Prostate gland (tissue), 2 donors: ENCODE data around the gene CYTH4.

Experiments
- CTCF ChIP-seq, 4 experiments: fragments of 200-600 bp in 2 of 4; fragments of 450-650 bp in 2 of 4; sonication (generic) in 2 of 4; IDR thresholded peaks; 1 replicate in 3 of 4; 2 replicates in 1 of 4; pipeline ENCODE4 v1.5.1; 2016 to 2019; ENCODE audit warnings: antibody characterized with exemption in 4 of 4, mild to moderate bottlenecking in 2 of 4, moderate library complexity in 2 of 4
- POLR2A ChIP-seq: fragments of 450-650 bp; IDR thresholded peaks from one replicate; pipeline ENCODE4 v1.6.1; 2016; ENCODE audit warnings: antibody characterized with exemption, mild to moderate bottlenecking
- POLR2AphosphoS5 ChIP-seq: sonication (generic); formaldehyde crosslinking; IDR thresholded peaks from one replicate; pipeline ENCODE4 v1.6.1; 2017; ENCODE audit warnings: antibody characterized with exemption

GRCh38 chr22:37275134-37275533 lies 7.2 kb upstream of the CYTH4 start:
- TF ChIP-seq CTCF (IDR thresholded peaks at IDR 0.05) (no peak), POLR2A (no peak), POLR2AphosphoS5 (no peak)
